GM21529 (cell line): Measurements from ENCODE around the gene SERPIND1.
"Not testable (repeated sequence)": the region's sequence is repeated elsewhere in the genome, so short reads cannot be mapped to it uniquely, and the experiment has no call there.

Experiments
- ATAC-seq: cut with Tn5 transposase; IDR thresholded peaks from one replicate; pipeline ENCODE4 v1.9.1; 2021; ENCODE audit not compliant: unreplicated experiment

Gene SERPIND1

GRCh38 chr22:20747223-20747622 lies 26.7 kb upstream of the SERPIND1 start:
- ATAC-seq = no peak

DNA sequence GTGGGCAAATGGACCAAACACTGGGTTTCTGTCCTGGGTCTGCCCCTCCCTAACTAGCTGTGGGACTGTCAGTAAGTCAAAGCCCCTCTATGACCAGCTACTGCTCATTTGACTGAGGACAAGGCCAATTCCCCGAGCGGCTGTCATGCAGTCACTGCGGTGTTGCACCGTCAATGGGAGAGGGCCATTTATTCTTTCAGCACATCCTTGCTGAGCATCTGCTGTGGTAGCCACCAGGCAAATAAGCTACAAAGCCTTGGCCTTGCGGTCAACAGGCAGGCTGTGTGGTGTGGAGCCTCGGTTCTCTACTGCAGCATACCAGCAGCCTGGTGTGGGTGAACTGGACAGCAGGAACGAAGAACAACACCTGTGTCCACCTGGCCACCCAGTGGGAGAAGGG lies 25.8 kb upstream of the SERPIND1 start:
- ATAC-seq = no peak

GRCh38 chr22:20748731-20749428 lies 25.0 kb upstream of the SERPIND1 start:
- ATAC-seq = peak; percentile 77

GRCh38 chr22:20749453-20749852 lies 24.5 kb upstream of the SERPIND1 start:
- ATAC-seq = no peak

DNA sequence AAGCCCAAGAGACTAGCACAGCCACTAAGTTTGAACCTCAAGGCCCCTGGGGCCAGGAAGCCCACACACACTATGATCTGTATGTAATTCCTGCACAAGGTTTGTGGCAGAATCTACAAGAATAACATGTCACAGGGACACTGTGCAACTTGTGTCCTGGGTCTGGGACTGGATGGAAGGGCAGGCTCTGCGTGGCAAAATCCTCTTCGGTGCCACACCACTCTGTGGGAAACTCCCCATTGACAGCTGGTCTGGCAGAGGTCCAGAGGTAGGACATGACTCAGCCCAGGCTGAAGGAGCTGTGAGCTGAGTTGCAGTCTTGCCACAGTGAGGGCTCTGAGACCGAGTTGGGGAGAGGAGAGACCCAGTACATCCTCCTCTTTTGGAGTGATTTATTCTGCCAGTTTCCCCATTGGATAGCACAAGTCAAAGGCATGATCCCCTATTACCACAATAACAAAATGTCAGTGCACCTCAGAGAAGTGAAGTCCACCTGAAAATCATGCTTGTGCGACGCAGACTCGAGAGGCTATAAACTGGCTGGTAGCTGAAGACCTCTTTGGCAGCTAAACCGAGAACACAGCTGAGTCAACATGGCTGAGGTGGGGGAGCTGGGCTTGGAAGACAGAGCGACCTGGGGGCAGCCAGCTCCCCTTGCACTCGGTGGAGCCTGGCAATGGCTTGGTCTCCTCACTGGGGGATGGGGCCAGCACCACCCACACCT lies 23.3 kb upstream of the SERPIND1 start:
- no peak for ATAC-seq

DNA sequence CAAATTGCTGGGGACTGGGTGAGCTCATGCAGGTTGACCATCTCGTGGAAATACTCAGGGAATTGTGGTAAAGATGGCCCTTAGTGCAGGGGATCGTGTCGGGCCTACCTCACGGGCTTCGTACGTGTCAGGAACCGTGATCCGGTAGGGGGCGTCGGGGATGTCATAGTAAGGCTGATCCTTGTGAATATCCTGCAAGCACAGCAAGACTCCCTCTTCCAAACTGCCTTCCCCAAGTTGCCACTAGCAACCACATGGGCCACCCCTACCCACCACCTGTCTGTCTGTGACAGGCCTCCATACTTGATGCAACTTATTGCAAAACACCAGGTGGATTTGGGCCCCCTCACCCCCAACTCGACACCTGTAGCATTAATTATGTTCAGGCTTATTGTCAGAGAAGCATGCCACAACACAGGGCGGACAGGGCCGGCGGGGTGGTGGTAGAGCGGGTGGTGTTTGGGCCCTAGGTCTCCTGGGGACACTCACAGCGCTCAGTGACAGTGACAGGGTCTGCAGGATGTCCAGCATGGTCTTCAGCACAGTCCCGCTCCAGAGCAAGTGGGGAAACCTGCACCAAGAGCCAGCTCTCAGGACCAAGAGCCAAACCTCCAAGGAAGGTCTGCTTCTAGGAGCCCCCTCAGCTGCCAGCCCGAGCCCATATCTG lies 22.6 kb upstream of the SERPIND1 start:
- no peak for ATAC-seq

GRCh38 chr22:20752104-20752741 lies 21.7 kb upstream of the SERPIND1 start:
- ATAC-seq = no peak

DNA sequence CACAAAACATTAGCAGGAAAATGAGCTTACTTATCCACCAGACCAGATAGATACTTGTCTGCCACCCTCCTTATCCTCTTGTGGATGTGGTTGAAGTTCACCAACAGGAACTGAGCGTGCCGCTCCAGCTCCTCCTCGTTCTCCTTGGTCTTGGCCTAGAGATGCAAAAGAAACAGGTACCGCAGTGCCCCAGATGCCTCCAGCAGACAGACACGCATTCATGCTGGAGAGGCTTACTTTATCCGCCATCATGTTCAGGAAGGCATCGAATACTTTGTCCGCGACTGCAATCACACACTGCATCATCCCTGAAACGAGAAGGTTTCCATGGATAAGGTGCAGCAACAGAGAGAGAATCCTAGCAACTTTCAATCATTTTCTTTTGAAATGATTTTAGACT lies 21.0 kb upstream of the SERPIND1 start:
- no peak for ATAC-seq

DNA sequence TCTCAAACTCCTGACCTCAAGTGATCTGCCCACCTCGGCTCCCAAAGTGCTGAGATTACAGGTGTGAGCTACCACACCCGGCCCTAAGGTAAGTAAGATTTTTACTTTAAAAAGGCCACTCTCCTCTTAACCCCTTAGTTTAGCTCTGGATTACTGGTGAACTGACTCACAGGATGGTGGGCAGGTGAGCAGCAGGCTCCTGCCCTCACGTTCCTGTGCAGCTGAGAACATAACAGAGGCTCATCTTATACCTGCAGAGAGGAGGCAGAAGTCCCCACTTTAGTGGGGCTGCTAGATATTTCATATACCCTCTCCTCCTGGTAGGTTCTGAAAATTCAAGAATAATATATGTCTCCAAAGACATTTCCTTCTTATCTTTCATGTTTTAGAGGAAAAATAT lies 17.1 kb upstream of the SERPIND1 start:
- ATAC-seq = no peak

DNA sequence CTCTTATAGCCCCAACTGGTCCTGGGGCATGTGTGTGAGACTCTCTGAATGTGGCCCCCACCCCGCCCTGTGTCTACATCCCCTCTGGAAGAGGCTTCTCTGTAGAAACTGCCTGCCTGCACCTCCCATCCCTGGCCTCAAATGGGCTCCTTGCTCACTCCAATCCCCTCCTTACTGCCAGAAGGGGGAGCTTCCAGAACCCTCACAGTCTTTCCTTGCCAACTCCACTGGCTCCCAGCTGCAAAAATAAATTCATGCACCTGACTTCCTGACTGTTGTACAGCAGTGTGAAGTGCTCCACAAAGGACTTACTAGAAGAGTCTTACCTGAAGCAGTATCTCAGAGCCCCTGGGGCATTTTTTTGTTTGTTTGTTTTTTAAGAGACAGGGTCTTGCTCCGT lies 15.2 kb upstream of the SERPIND1 start:
- ATAC-seq = no peak

DNA sequence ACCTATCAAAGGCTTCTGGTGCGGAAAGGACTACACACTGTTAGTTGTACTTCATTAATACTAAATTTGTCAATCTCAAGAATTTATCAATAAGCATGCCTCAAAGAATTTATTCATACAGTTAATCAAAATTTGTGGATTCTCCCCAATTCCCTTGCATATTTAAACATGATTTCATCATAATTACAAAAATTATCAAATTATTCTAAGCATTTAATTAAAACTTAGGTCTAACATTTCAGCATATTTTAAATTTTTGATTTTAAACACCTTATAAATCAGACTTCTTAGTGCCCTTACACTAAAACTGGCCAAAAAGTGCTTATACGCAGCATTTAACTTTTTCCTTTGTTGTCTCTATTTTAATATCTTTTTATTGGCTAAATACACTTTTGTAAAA lies 13.8 kb upstream of the SERPIND1 start:
- no peak for ATAC-seq

GRCh38 chr22:20761536-20761935 lies 12.4 kb upstream of the SERPIND1 start:
- ATAC-seq = no peak

DNA sequence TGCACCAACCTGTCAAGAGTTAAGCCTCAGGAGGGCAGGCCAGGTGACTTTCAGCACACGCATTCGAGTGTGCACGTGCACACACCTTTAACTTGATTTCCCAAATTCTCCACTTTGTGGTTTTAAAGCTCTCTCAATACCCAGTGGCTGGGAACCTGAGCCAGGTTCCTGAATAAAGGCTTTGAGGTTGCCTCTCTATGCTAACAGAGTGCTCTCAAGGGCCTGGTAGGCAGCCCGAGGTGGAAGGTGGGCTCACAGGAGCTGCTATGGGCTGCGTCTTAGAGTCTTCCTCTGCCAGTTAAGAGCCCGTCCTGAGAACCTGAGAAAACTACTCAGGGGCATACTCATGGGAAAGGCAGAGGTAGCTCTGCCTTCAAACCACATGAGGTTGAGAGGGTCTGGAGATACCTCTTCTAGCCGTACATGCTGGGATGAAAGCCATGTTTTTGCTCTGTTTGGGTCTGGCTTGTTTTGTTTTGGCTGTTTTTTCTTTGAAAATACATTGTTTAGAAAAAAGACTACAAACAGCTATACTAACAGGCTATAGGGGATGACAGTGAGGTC lies 11.6 kb upstream of the SERPIND1 start:
- ATAC-seq = no peak

DNA sequence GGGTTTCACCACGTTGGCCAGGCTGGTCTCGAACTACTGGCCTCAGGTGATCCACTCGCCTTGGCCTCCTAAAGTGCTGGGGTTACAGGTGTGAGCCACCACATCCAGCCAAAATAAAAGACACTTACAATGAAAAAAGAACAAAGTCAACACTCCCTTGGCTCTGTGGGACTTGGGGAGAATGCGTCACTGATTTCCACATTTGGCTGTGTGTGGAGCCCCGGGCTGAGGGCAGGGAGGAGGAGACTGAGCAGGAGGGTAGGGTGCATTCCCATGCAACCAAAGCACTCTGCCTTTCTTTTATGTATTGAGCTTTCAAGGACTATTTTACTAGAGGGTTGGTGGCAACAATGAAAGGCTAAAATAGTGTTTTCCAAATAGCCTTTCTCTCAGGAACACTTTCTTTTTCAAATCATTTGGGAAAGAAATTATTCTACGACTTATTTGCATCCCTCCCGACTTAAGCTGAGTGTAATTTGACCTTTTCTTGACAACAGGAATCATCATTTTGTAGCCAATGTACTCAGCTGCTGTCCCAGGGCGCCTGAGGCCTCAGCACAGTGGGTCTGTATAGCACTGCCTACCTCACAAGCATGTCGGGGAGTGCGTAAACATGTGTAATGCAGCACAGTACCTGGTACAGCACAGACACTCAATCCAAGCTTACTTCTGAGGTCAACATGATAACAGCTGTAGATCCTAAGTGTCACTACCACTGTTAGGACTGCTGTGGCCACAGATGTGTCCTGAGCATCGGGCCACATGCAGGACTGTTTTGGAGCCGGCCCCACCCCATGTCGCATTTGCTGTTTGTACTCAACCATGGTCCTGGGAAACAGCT lies 10.1 kb upstream of the SERPIND1 start:
- ATAC-seq = no peak

- ATAC-seq = no peak
Observed at GRCh38 chr22:20764471-20764720, 9.5 kb upstream of the SERPIND1 start.

DNA sequence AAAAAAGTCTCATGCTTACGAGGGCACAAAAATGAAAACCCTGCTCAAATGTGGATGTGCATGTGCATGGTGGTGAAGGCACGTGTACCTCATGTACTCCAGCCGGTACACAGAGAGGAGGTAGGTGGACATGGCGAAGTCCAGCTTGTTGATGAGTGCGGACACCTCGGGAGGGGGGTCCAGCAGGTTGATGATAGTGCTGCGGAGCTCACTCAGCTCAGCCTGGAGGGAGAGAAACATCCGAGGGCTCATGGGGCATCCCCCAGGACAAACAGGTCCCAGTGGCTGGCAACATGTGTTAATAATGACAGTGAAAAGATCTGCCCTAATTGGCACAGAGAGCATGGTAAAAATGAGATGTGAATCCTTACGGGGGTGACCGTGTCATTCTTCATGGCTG lies 9.2 kb upstream of the SERPIND1 start:
- no peak for ATAC-seq

GRCh38 chr22:20765938-20766337 lies 8.0 kb upstream of the SERPIND1 start:
- no peak for ATAC-seq

DNA sequence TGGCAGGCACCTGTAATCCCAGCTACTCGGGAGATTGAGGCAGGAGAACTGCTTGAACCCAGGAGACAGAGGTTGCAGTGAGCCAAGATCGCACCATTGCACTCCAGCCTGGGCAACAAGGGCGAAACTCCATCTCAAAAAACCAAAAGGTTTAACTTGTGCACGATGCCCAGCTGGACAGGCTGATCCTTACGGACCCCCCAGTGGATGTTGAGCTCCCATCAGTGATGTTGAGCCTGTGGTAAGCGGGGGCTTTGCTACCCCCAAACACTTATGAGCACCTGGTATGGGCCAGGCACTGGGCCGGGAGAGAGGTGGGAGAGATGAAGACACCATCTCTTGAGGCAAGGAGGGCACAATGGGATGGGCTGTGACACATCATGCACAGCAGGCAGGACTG lies 7.4 kb upstream of the SERPIND1 start:
- ATAC-seq = no peak

DNA sequence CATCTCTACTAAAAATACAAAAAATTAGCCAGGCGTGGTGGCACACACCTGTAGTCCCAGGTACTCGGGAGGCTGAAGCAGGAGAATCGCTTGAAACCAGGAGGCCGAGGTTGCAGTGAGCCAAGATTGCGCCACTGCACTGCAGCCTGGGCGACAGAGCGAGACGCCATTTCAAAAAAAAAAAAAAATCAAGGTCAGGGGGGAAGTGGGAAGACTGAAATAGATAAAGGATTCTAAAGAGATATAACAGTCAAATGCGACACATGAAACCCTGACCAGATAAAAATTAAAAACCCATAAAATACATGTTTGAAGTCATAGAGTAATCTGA lies 4.5 kb upstream of the SERPIND1 start:
- ATAC-seq = not testable (repeated sequence)

GRCh38 chr22:20771918-20772625 lies 1.8 kb upstream of the SERPIND1 start:
- ATAC-seq = no peak
